HG02623 (cell line): ENCODE data around the gene MX1.

Experiments
- ATAC-seq: cut with Tn5 transposase; IDR thresholded peaks from one replicate; pipeline ENCODE4 v1.9.1; 2021; ENCODE audit warnings: moderate library complexity; ENCODE audit not compliant: unreplicated experiment

The MX1 gene

GRCh38 chr21:41458559-41458958 is 32.5 kb downstream of the MX1 start:
- ATAC-seq: no peak

- ATAC-seq: no peak
Observed at GRCh38 chr21:41459884-41460534, 34.0 kb downstream of the MX1 start.

DNA sequence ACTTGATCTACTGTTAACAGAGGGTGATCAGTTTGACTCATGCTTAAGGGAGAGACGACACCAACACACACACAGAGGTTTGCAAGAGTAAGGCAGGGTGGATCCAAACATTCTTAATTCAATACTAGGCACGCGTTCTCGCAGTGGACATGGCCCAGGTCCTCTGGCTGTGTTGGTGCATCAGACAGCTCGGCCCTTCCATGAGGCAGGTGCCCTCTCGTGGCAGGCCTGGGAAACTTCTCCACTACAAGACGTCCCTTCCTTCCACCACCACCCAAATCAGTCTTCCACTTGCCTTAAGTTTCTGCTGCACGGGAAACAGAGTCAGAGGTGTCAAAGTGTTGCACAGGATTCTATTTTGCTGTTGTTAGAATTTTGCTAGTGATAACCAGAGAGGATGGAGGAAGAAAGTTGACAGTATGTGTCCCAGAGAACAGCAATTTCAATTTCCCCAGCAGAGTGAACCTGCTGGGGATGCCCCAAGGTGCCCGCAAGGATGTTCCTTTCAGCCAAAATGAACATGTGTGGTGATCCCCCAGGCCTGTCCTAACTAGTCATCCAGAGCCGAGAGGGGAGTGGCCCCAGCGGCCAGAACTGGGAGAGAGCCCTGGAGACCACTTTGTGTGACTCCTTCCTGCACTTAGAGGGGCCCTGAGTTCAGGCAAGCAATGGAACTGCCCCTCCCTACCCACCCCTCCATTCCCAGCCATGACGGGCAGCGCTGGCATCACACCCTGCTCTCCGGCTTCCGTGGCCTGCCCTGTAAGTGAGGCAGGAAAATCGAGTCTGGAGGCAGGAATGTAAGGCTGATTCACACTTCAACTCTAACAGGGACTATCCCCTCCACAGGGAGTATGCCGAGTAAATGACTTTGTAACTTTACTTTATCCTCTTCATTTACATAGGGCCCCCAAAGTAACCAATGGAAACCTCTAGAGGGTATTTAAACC is 34.8 kb downstream of the MX1 start:
- ATAC-seq: peak; percentile 48

DNA sequence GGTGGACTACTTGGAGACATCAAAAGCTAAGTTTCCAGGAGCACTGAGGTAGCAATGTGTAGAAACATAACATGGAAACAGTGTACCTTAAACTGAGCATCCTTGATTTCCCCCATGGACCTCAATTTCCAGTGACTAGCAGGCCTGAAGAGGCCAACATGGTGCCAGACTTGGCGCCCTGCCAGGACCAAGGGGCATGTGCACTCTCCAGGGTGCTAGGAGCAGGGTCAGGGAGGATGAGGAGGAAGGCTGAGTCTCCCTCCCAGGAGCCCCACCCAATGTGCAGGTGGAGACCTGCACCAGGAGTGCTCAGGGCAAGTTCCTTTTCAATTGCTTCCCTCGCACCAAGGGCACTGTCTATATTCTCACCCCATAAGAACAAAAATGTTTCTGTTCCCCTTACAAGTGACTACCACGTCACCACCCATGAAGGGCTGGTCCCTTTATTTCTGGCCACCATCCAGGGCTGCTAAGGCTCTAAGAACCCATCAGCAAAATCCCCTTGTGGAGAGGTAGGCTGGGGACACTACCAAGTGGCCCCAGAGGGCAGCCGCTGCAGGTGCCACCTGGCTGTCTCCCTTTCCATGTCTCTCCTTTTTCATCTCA is 39.2 kb downstream of the MX1 start:
- ATAC-seq: no peak

- no peak for ATAC-seq
Observed at GRCh38 chr21:41466024-41466820, 40.2 kb downstream of the MX1 start.

GRCh38 chr21:41470054-41470453 is 44.0 kb downstream of the MX1 start:
- no peak for ATAC-seq

DNA sequence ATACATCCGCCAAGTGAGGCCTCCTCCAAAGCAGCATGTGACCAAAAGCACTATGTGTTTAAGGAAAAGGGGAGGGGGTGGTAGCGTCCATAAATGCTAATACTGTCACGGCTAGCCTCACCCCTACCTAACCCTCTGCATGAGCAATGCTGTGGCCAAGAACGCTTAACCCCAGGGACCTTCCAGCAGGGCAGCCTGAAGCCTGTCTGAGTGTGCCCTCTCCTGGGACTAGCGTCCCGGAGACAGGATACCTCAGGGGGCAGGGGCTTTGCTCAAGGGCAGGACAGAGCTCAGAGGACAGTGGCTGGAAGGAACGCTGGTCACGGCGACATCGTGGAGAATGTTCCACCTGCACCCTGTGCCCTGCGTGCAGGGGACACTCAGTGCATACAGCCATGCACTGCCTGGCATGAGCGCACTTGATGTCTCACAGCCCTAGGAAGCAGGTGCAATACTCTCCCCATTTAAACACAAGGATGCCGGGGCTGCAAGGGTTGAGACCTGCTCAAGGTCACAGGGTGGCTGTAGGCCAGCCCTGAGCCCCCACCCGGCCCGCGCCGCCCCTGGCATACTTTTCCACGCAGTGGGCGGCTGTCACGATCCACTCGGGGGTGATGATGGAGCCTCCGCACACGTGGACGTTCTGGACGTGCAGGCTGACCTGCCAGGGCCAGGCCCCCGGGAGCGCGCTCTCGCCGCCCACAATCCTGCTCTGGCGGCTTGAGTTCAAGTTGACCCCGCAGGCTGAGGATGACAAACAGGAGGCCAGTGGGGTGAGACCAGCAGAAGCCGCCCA is 46.9 kb downstream of the MX1 start:
- no peak for ATAC-seq

- no peak for ATAC-seq
Observed at GRCh38 chr21:41475714-41476420, 49.8 kb downstream of the MX1 start.

DNA sequence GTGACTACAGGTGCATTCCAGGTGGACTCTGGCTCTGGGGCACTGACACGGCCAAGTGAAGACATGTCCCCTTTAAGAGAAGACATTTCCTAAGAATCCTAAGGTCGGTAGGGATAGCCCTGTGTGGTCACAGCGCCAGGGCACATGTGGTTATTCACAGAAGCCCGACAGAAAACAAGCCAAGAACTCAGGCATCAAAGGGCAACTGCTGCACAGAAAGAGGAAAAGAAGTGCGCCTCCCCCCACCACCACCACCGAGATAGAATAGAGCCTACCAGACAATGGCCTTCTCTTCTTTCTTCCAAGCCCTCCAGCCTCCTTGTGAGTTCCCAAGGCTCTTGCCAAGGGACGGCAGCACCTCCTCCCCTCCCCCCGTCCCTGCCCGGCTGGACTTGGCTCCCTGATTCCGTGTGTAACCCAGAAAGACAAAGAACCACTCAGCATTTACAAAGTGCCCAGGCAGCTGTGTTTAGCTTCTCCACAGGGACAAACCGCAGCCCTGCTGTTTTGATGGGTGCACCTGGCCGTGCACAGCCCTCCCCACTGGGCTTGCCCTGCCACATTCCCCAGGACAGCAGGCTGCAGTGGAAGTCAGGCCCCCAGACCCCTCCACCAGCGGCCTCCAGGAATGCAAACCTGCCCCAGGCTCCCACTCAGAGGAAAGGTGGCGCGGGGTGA is 51.7 kb downstream of the MX1 start:
- ATAC-seq: no peak

- no peak for ATAC-seq
Observed at GRCh38 chr21:41478319-41479177, 52.5 kb downstream of the MX1 start.

- ATAC-seq: no peak
Observed at GRCh38 chr21:41479686-41480085, 53.6 kb downstream of the MX1 start.

DNA sequence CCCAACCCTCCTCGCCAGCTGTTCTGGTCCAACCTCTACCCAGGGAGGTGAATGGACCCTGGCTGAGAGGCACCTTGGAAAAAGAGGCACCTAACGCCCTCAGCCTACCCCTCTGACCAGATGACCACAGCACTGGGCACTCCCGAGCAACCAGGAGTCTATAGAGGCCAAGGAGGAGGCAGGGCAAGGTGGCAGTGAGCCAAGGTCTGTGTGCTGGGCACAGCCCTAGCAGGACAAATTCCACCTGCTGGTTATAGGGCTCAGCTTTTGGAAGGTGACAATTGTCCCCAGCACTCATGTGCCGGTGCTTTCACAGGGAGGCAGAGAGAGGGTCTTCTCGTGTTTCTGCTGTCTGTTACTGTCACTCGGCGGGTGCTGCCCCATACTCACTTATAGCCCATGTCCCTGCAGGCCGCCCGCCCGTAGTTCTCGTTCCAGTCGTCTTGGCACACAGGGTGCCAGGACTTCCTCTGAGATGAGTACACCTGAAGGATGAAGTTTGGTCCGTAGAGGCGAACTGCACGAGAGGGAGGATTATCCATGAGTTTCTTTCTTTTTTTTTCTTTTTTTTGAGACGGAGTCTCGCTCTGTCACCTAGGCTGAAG is 54.1 kb downstream of the MX1 start:
- no peak for ATAC-seq

- ATAC-seq: no peak
Observed at GRCh38 chr21:41481191-41481590, 55.2 kb downstream of the MX1 start.

GRCh38 chr21:41482301-41482700 is 56.3 kb downstream of the MX1 start:
- no peak for ATAC-seq

DNA sequence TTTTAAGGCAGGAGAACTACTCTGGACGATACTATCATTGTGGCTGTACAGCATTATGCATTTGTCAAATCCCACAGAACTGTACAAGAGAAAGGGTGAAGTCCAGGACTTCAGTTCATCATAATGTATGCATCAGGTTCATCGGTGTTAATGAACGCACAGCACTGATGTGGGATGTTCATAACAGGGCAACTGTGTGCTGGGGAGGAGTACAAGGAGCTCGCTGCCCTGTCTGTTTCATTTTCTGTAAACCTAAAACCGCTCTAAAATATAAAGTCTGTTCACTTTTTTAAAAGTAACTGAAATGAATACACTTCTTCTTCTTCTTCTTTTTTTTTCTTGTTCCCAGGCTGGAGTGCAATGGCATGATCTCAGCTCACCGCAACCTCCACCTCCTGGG is 56.9 kb downstream of the MX1 start:
- no peak for ATAC-seq

GRCh38 chr21:41483415-41483814 is 57.4 kb downstream of the MX1 start:
- ATAC-seq: no peak

DNA sequence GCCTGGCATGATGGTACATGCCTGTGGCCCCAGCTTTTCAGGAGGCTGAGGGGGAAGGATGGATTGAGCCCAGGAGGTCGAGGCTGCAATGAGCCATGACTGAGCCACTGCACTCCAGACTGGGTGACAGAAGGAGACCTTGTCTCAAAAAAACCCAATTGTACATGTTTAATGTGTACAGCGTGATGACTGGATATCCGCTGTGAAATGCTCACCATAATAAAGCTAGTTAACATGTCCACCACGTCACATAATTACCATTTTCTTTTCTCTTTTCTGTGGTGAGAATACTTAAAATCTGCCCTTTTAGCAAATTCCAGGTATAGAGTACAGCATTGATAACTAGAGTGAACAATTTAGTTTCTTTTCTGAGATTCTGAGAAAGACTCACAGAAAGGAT is 57.9 kb downstream of the MX1 start:
- ATAC-seq: no peak

DNA sequence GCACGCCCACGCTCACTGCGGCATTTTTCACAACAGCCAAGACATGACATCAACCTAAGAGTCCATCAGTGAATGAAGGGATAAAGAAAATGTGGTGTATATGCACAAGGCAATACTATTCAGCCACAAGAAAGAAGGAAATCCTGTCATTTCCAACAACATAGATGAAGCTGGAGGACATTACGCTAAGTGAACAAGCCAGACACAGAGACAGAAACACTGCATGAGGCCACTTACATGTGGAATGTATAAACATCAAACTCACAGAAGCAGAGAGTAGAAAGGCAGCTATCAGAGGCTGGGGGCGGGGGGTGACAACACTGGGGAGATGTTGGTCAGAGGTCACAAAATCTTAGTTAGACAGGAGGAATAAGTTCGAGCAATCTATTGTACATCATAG is 61.0 kb downstream of the MX1 start:
- no peak for ATAC-seq
